ENCODE results near the gene LGALS12. TPM values are rescaled to one million over a fixed set of nuclear protein-coding genes. Genes with fewer than 3 reads are reported as not detected.
"Not testable (repeated sequence)": the region's sequence is repeated elsewhere in the genome, so short reads cannot be mapped to it uniquely, and the experiment has no call there.

LGALS12 gene
- polyA plus RNA-seq, 3 donors from 2014 or later: 1.7 TPM; not detected in 2

DNA sequence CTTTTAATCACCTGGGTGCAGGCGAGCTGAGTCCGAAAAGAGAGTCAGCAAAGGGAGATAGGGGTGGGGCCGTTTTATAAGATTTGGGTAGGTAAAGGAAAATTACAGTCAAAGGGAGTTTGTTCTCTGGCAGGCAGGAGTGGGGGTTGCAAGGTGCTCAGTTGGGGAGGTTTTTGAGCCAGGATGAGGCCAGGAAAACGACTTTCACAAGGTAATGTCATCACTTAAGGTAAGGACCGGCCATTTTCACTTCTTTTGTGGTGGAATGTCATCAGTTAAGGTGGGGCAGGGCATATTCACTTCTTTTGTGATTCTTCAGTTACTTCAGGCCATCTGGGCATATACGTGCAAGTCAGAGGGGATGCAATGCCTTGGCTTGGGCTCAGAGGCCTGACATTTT, 23.5 kb downstream of the LGALS12 start:
- Mint-ChIP-seq H3K27ac (peak overlapping the region in 5 of 6 donors; percentile 51 to 90 (median 76)), H3K4me1 (peaks cover 47 to 52% of the 10 kb centered on the region in 2 donors)
- H3K36me3 Mint-ChIP-seq; H3K27me3 Mint-ChIP-seq (ENCODE audit: low read depth in 3 of 3); H3K4me3 Mint-ChIP-seq; DNase-seq; H3K9me3 Mint-ChIP-seq: not testable (repeated sequence)

DNA sequence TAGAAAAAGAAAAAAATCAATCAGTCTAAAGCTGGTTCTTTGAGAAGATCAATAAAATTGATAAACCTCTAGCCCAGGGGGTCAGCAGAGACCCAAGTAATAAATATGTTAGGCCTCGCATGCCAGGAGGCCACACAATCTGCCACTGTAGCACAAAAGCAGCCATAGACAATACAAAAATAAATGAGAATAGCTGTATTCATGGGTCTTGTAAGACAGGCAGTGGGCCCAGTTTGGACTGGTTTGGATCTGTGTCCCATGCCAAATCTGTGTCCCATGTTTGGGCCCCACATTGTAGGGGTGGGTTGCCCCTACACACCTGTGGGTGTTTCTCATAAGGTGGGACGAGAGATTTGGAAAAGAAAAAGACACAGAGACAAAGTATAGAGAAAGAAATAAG, 24.1 kb downstream of the LGALS12 start:
- Mint-ChIP-seq H3K36me3 (no peaks in the 10 kb centered on the region), H3K27ac (peak overlapping the region; percentile 36 to 90 (median 62)), H3K9me3 (no peaks in the 10 kb centered on the region), H3K27me3 (ENCODE audit: low read depth in 3 of 3) (peaks cover 1 to 3% (median 2%) of the 10 kb centered on the region in 3 donors), H3K4me1 (peaks cover 53 to 59% of the 10 kb centered on the region in 2 donors), H3K4me3 (peak overlapping the region in 1 of 5 donors; percentile 0)
- no peak for DNase-seq

DNA sequence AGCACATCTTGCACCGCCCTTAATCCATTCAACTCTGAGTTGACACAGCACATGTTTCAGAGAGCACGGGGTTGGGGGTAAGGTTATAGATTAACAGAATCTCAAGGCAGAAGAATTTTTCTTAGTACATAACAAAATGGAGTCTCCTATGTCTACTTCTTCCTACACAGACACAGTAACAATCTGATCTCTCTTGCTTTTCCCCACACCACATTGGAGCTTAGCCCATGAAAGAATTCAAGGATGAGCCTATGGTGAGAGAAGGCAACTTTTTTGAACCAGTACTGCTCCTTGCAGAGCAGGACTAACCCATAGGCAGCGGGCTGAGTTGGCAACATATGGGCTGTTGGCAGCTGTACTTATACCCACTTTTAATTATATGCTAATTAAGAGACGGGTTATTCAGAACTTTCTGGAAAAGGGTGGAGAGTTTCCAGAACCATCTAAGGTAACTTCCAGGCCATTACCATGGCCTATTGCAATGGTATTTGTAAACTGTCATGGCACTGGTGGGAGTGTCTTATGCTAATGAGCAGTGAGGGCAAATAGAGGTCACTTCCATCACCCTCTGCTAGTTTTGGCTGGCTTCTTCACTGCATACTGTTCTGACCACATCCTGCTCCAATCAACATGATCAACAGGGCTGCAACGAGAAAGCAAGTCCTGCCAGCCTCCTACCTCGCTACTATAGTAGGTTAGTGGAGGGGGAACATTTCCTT, 25.3 kb downstream of the LGALS12 start:
- H3K36me3 Mint-ChIP-seq; H3K9me3 Mint-ChIP-seq; H3K27me3 Mint-ChIP-seq (ENCODE audit: low read depth in 3 of 3): not testable (repeated sequence)
- Mint-ChIP-seq H3K4me3 (peak overlapping the region; percentile 64 to 84 (median 76)), H3K27ac (peak overlapping the region; percentile 83 to 95 (median 88)), H3K4me1 (peaks cover 65 to 71% of the 10 kb centered on the region in 2 donors)
- peak; percentile 75 to 82 (median 77) for DNase-seq

DNA sequence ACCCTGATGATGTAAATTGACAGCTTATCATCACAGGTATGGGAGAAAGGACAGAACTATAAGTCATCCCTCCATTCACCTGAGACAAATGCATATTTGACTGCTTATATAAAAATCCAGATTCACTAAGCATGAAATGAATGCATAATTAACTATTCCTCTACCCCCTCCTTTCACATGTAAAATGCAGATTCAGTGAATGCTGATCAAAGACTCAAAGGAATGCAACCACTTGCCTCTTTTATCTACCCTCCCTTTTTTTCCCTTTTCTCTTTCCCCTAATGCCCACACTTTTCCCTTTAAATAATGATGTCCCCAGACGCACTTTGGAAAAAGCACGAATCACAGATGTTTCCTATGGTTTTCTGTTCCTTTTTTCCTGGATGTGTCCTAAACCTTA, 26.2 kb downstream of the LGALS12 start:
- no peak for DNase-seq
- peak overlapping the region; percentile 28 to 84 (median 76) for H3K4me3 Mint-ChIP-seq
- H3K27ac Mint-ChIP-seq: peak overlapping the region; percentile 80 to 95 (median 88)
- no peaks in the 10 kb centered on the region for H3K9me3 Mint-ChIP-seq
- no peaks in the 10 kb centered on the region for H3K36me3 Mint-ChIP-seq
- peaks cover 0 to 6% (median 5%) of the 10 kb centered on the region in 3 donors for H3K27me3 Mint-ChIP-seq (ENCODE audit: low read depth in 3 of 3)
- H3K4me1 Mint-ChIP-seq: peaks cover 72 to 80% of the 10 kb centered on the region in 2 donors

DNA sequence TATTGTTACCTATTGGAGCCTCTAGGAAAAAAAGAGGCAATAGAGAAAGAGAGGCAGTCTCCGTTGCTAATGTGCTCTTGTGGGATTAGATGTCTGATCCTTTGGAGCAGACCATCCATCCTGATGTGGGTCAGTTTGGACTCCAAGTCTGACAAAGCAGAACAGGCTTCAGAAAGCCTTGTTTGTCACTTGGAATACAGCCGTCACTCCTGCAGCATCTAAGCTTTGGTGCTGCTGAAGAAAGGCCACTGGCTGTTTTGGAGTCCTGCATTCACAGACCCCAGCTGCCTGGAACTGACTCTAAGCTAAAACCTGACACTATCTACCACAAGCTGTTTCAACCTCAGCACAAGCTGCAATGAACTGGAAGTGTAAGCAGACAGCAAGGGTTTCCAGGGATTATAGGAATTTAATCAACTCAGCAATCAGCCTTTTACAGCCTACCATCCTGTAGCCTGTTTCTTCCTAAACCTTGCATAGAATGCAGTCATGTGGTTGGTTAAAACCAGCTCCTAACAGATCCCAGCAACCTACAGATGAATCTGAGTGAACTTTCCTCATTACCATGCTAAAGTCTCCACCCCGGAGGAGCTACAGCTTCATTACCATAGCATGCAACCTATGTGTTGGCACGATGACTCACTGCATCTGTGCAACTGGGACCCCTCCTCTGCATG, 27.1 kb downstream of the LGALS12 start:
- H3K27ac Mint-ChIP-seq: peak overlapping the region; percentile 90 to 97 (median 94)
- peaks cover 0 to 6% (median 5%) of the 10 kb centered on the region in 3 donors for H3K27me3 Mint-ChIP-seq (ENCODE audit: low read depth in 3 of 3)
- DNase-seq: no peak
- H3K4me1 Mint-ChIP-seq: peaks cover 80 to 88% of the 10 kb centered on the region in 2 donors
- H3K9me3 Mint-ChIP-seq: no peaks in the 10 kb centered on the region
- peak overlapping the region in 4 of 5 donors; percentile 3 to 67 (median 30) for H3K4me3 Mint-ChIP-seq
- H3K36me3 Mint-ChIP-seq: no peaks in the 10 kb centered on the region

DNA sequence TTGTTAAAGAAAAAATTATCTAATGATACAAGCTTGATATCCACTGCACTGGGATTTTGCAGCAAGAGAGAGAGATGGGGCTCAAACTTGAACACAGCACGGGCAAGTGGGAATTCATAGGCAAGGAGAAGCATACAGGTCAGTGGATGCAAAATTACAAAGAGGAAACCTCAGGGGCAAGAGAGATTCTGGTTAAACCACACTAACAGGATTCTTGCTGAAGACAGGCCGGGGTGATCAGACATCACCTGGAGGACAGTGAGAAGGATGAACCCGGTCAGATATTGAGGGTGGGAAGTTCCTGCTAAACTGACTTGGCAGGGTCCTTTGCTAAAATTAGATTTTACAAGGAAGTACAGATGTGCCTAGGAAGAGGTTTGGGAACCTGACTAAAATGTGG, 28.2 kb downstream of the LGALS12 start:
- Mint-ChIP-seq H3K4me1 (peaks cover 87 to 95% of the 10 kb centered on the region in 2 donors), H3K36me3 (peaks cover 2 to 3% (median 3%) of the 10 kb centered on the region in 3 donors), H3K9me3 (no peaks in the 10 kb centered on the region), H3K27ac (peak overlapping the region; percentile 90 to 97 (median 94)), H3K27me3 (ENCODE audit: low read depth in 3 of 3) (peaks cover 0 to 6% (median 5%) of the 10 kb centered on the region in 3 donors), H3K4me3 (peak overlapping the region; percentile 42 to 73 (median 64))
- no peak for DNase-seq

DNA sequence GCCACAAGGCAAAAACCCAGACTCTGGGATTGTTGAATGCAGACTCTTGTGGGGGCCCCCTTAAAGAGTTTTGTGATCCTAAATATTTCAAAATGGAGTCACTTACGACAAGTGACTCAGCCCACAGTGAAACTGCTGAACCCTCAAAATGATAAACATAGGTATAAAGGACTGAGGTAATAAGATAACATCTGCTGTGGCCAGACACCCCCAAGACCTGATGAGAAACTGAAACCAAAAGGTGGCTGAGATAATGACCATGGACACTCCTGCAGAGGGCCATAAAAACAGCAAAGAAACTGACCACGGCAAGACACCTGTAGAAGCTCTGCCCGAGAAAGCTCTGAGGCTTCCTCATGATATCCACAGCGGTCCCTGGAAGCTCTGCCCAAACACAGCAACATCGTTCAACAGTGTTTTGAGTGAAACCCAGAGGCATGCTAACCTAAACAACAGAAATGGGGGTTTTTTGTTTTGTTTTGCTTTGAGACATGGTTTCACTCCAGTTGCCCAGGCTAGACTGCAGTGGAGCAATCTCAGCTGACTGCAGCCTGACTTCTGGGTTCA, 29.1 kb downstream of the LGALS12 start:
- H3K27me3 Mint-ChIP-seq (ENCODE audit: low read depth in 3 of 3): peaks cover 0 to 6% (median 5%) of the 10 kb centered on the region in 3 donors
- DNase-seq: peak; percentile 65 to 71 (median 68)
- H3K4me3 Mint-ChIP-seq: peak overlapping the region; percentile 96 to 99 (median 98)
- H3K9me3 Mint-ChIP-seq: no peaks in the 10 kb centered on the region
- peaks cover 4 to 6% (median 5%) of the 10 kb centered on the region in 3 donors for H3K36me3 Mint-ChIP-seq
- peak overlapping the region; percentile 95 to 98 (median 98) for H3K27ac Mint-ChIP-seq
- H3K4me1 Mint-ChIP-seq: peaks cover 89 to 95% of the 10 kb centered on the region in 2 donors

DNA sequence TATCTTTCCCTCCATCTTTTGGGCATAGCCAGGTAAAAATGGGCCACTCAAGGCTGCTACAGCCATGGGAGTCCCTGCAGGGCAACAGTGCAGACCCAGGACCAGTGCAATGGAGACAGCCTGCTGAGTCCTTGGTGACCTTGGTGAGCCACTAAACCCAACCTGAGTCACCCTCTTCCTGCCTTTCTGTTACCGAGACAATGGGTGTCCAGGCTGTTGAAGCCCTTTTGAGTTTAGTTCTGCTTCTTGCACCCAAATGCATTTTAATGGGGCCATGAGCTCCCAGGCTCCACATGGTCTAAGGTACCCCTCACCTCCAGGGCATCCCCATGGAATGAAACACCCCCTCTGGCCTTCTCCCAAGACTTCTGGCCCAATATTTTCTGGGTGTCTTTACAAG, 29.9 kb downstream of the LGALS12 start:
- Mint-ChIP-seq H3K36me3 (peaks cover 8 to 10% (median 9%) of the 10 kb centered on the region in 3 donors), H3K4me3 (peak overlapping the region; percentile 96 to 99 (median 98)), H3K4me1 (peaks cover 94 to 99% of the 10 kb centered on the region in 2 donors), H3K27ac (peak overlapping the region; percentile 95 to 98 (median 98)), H3K27me3 (ENCODE audit: low read depth in 3 of 3) (peaks cover 0 to 6% (median 5%) of the 10 kb centered on the region in 3 donors), H3K9me3 (no peaks in the 10 kb centered on the region)
- peak; percentile 47 to 58 (median 52) for DNase-seq

DNA sequence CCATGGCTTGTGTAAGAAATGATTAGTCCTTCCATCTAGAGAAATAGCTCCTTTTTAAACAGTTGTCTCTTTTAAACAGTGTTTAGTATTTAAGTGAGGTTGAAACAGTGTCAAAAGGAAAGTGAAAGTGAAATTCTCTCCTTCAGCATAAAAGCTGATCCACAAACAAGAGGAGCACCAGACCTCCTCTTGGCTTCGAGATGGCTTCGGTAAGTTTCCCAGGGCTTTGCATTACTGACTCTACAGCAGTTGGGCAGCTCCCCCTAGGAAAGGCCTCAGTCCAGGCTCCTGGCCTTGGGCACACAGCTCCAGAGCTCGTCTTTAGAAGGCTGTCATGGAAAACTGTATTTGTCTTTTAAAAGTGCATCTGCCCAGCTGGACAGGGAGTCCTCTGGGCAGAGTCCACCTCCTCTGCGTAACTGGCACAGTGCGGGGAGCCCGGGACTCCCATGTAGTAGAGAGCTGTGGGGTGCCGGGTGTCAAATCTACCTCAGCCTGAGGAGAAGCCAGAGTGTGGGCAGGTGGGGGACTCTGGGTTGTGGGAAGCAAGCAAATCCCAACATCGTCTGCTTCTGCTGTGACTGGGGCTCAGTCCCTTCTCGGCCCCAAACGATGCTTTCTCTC, 30.9 kb downstream of the LGALS12 start, which contains the start of gene PLAAT4:
Gene PLAAT4 (plus strand): TSS at position 140 of the 624 bp plus-strand sequence. CDS start 61 bp downstream, at position 201.
- peak within 1 kb of the TSS; percentile 95 to 98 (median 98) for H3K27ac Mint-ChIP-seq
- H3K36me3 Mint-ChIP-seq: peaks cover 8 to 10% (median 9%) of the 10 kb centered on the region in 3 donors
- H3K4me1 Mint-ChIP-seq: peaks cover 91 to 100% of the 10 kb centered on the region in 2 donors
- peak within 1 kb of the TSS; percentile 96 to 99 (median 98) for H3K4me3 Mint-ChIP-seq
- DNase-seq: peak; percentile 66 to 72 (median 71)
- H3K27me3 Mint-ChIP-seq (ENCODE audit: low read depth in 3 of 3): peaks cover 0 to 6% (median 5%) of the 10 kb centered on the region in 3 donors
- no peaks in the 10 kb centered on the region for H3K9me3 Mint-ChIP-seq

DNA sequence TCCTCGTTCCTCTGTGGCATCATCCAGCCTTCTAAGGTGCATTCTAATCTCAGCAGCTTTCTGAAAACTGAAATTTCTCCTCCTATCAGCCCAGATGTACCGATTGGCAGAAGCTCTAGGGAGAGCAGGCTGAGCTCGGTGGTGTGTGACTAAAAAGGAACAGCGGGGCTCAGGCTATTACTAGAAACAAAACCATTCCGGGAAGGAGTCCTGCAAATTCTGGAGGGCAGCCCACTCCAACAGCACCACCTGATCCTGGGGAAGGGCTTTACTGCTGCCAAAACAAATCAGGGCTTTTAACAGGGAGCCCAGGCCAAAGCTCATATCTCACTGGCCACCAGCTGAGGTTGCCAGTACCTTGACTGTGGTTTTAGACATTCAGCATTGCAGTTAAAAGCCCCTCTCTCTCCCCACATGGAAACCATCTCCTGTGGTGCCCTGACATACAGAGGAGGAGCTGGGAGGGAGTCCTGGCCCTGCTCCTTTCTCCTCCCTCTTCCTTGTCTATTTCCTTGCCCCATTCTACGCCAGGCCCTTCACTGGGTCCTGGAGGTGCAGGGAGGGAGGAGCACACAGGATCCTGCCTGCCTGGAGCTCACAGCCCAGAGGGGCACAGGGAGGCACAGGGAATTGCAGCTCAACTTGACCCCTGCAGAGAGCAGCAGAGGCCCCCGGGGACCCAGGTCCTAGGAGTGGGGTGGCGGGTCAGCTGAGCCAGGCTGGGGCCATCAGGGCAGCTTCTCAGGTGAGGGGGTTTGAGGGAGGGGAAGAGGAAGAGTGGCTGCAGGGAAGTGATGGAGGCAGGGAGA, 31.6 kb downstream of the LGALS12 start:
- Mint-ChIP-seq H3K36me3 (peaks cover 10 to 14% (median 14%) of the 10 kb centered on the region in 3 donors), H3K4me3 (peak overlapping the region; percentile 96 to 99 (median 98)), H3K4me1 (peaks cover 90 to 100% of the 10 kb centered on the region in 2 donors), H3K9me3 (no peaks in the 10 kb centered on the region), H3K27ac (peak overlapping the region; percentile 95 to 98 (median 98)), H3K27me3 (ENCODE audit: low read depth in 3 of 3) (peaks cover 0 to 5% (median 5%) of the 10 kb centered on the region in 3 donors)
- no peak for DNase-seq

DNA sequence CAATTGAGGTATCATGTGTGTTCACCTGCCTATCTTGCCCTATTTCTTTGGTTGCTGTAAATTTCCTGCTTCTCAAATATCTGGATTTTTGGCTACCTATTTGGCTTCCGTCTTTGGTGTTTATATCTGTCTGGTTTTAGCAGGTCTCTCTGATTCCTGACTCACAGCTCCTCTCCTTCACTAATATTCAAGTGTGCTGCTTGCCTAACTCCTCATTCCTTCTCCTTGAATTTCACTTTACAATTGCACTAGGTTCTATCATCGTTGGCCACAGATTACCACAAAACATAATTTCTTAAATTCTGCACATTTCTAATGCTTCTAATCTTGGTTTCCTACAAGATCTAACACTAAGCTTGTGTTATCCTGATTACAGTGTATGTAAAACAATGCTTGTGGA, 36.6 kb downstream of the LGALS12 start:
- not testable (repeated sequence) for H3K27me3 Mint-ChIP-seq (ENCODE audit: low read depth in 3 of 3); H3K9me3 Mint-ChIP-seq; DNase-seq
- peaks cover 63 to 79% of the 10 kb centered on the region in 2 donors for H3K4me1 Mint-ChIP-seq
- H3K36me3 Mint-ChIP-seq: peaks cover 31 to 42% (median 31%) of the 10 kb centered on the region in 3 donors
- H3K27ac Mint-ChIP-seq: peak overlapping the region; percentile 6 to 85 (median 70)
- peak overlapping the region in 3 of 5 donors; percentile 15 to 27 (median 22) for H3K4me3 Mint-ChIP-seq

DNA sequence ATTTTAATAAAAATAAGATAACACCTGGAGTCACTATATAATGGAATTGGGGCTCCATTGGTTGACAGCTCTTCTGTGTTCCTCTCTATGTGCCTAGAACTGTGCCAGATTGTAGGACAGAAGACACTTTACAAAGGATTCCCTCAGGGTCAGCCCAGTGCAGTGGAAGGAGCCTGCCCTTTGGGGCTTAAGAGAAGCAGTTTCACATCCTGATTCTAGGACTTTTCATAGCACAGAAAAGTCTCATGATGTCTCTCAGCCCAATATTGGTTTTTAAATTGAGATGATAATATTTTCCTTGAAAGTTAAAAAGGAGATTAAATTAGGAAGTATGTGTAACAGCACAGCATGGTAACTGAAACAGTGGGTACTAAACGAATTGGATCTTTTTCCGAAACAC, 37.8 kb downstream of the LGALS12 start:
- Mint-ChIP-seq H3K4me1 (peaks cover 55 to 69% of the 10 kb centered on the region in 2 donors), H3K27ac (peak overlapping the region; percentile 70 to 86 (median 79)), H3K36me3 (peaks cover 31 to 48% (median 31%) of the 10 kb centered on the region in 3 donors), H3K4me3 (no peak overlapping the region), H3K27me3 (ENCODE audit: low read depth in 3 of 3) (peaks cover 0 to 1% (median 1%) of the 10 kb centered on the region in 3 donors), H3K9me3 (no peaks in the 10 kb centered on the region)
- DNase-seq: no peak
